HepG2 (cell line): ENCODE results near the gene EFCAB14. TPM values are rescaled to one million over a fixed set of nuclear protein-coding genes. Genes with fewer than 3 reads are reported as not detected.
"Not testable (repeated sequence)": the region's sequence is repeated elsewhere in the genome, so short reads cannot be mapped to it uniquely, and the experiment has no call there.

ENCODE experiments used
- ATAC-seq: fragments of 200-7000 bp; cut with Tn5 transposase; 3 replicates; pipeline ENCODE4 v1.9.1; 2020; ENCODE audit warnings: mild to moderate bottlenecking, moderate library complexity
- BruUV-seq: library from RNA; stranded (reverse); fragments of 400-500 nt; replicated peaks from 2 replicates; lab custom pipeline; 2021; lab: Mats Ljungman, UMichigan
- CTCF ChIA-PET: fragments of 300-600 bp; formaldehyde crosslinking; extraction: SDS; loops from one replicate; lab custom pipeline; 2021; ENCODE audit warnings: low total read pairs, inconsistent platforms, low intra/inter-chr PET ratio; lab: Yijun Ruan, JAX
- POLR2A ChIA-PET: fragments of 350-600 bp; sonication (Branson Sonifier 250); formaldehyde crosslinking; loops from one replicate; lab custom pipeline; 2020; ENCODE audit warnings: antibody characterized with exemption, inconsistent platforms; lab: Yijun Ruan, JAX
- DNase-seq: peaks from one replicate; pipeline ENCODE4 v3.0.0-alpha.2; 2015; ENCODE audit warnings: low spot score
- FAIRE-seq: peaks from 3 replicates; lab custom pipeline; 2011; peaks lifted over from hg19 to GRCh38; lab: Jason Lieb, UNC
- H2AFZ ChIP-seq: one replicate; pipeline ENCODE4 v1.6.1; 2011; ENCODE audit warnings: low read length, inconsistent platforms
- H3K27ac ChIP-seq: fragments of 300-600 bp; 3 replicates; pipeline ENCODE4 v1.8.0; 2011; ENCODE audit warnings: mixed run types, mild to moderate bottlenecking, mixed read lengths, low read length, inconsistent platforms; ENCODE audit not compliant: insufficient read depth; ENCODE audit errors: extremely low read length
- H3K27me3 ChIP-seq, 2 experiments: fragments of 200-600 bp in 1 of 2; 2 replicates in 1 of 2; 3 replicates in 1 of 2; pipeline versions ENCODE4 v1.6.0 to v1.8.0; 2011; ENCODE audit warnings: low read length in 2 of 2, mild to moderate bottlenecking in 2 of 2, moderate library complexity in 2 of 2, inconsistent platforms in 1 of 2; ENCODE audit not compliant: insufficient read depth in 2 of 2, control insufficient read depth in 1 of 2
- H3K36me3 ChIP-seq, 2 experiments: fragments of 200-600 bp in 1 of 2; replicated peaks in 1 of 2; 2 replicates in 1 of 2; 3 replicates in 1 of 2; pipeline versions ENCODE4 v1.5.1 to v1.8.0; 2011; ENCODE audit warnings: low read length in 2 of 2, inconsistent platforms in 1 of 2; ENCODE audit not compliant: insufficient read depth in 2 of 2, control insufficient read depth in 1 of 2
- H3K4me1 ChIP-seq: 2 replicates; pipeline ENCODE4 v1.5.1; 2012; ENCODE audit warnings: low read length, inconsistent platforms; ENCODE audit not compliant: insufficient read depth
- H3K4me2 ChIP-seq: 2 replicates; pipeline ENCODE4 v1.6.0; 2011; ENCODE audit warnings: low read depth, low read length, inconsistent platforms
- H3K4me3 ChIP-seq, 3 experiments: fragments of 200-600 bp in 1 of 3; sonication (generic), shearing (Covaris generic) in 1 of 3; replicated peaks in 1 of 3; 2 replicates each; pipeline ENCODE4 v1.5.1; 2011 to 2016; ENCODE audit warnings: low read length in 3 of 3, inconsistent platforms in 2 of 3, low read depth in 2 of 3, mild to moderate bottlenecking in 2 of 3, control low read depth in 1 of 3, mixed read lengths in 1 of 3; ENCODE audit not compliant: insufficient read depth in 1 of 3
- H3K79me2 ChIP-seq: one replicate; pipeline ENCODE4 v1.6.1; 2011; ENCODE audit warnings: low read length, inconsistent platforms; ENCODE audit not compliant: insufficient read depth
- H3K9ac ChIP-seq: 2 replicates; pipeline ENCODE4 v1.6.0; 2011; ENCODE audit warnings: mild to moderate bottlenecking, low read depth, low read length, inconsistent platforms; ENCODE audit not compliant: insufficient read depth
- H3K9me3 ChIP-seq: 2 replicates; pipeline ENCODE4 v1.5.1; 2012; ENCODE audit warnings: mild to moderate bottlenecking, low read length
- H4K20me1 ChIP-seq: 2 replicates; pipeline ENCODE4 v1.6.0; 2011; ENCODE audit warnings: inconsistent platforms, mild to moderate bottlenecking, low read length, moderate library complexity; ENCODE audit not compliant: insufficient read depth
- FOXO4 ChIP-seq: sonication (generic); formaldehyde crosslinking; conservative IDR thresholded peaks from 2 replicates; pipeline ENCODE4 v1.8.1; 2023; ENCODE audit warnings: missing genetic modification reagents
- KDM6A ChIP-seq: IDR thresholded peaks from 2 replicates; pipeline ENCODE4 v1.6.1; 2016; ENCODE audit warnings: low read depth
- PHB2 ChIP-seq: fragments of 450-650 bp; IDR thresholded peaks from 2 replicates; pipeline ENCODE4 v1.6.1; 2018; ENCODE audit not compliant: partially characterized antibody
- ZBTB1 ChIP-seq: sonication (generic); formaldehyde crosslinking; IDR thresholded peaks from 2 replicates; pipeline ENCODE4 v1.4.0; 2020; ENCODE audit warnings: missing genetic modification reagents, borderline replicate concordance
- ZNF7 ChIP-seq: IDR thresholded peaks from 2 replicates; pipeline ENCODE4 v1.6.1; 2016; ENCODE audit warnings: missing biosample characterization, missing genetic modification reagents
- WGBS: methylation state at CpG from one replicate; pipeline ENCODE4 v1.1.6; 2017; ENCODE audit warnings: low lambda C conversion rate; 5-methylcytosine and 5-hydroxymethylcytosine counted together
- in situ Hi-C: cut with HindIII; loops from 2 replicates; pipeline ENCODE4 v1.10.0; 2017; ENCODE audit warnings: low pct_unique_long_range_greater_than_20kb; ENCODE audit not compliant: extremely low pct_ligation_motif_present
- intact Hi-C: fragments of 100-400 bp; cut with micrococcal nuclease; formaldehyde crosslinking; loops from one replicate; pipeline ENCODE4 v1.10.0; 2022; ENCODE audit not compliant: unreplicated experiment
- polyA plus RNA-seq, 8 experiments: library from polyadenylated mRNA; depleted of rRNA in 3 of 8; stranded (reverse) in 7 of 8; unstranded in 1 of 8; fragments of >200 nt; fragmentation: Illumina TruSeq in 4 of 8; extraction: Trizol in 4 of 8; gene quantifications; 2 replicates each; pipeline versions ENCODE4 v1.2.1 to v1.2.3, GENCODE V29; 2011 to 2016; ENCODE audit warnings: low read depth in 4 of 8, missing spikeins in 1 of 8, mixed read lengths in 1 of 8; ENCODE audit not compliant: insufficient read depth in 1 of 8
- total RNA-seq, 5 experiments: library from RNA; depleted of rRNA; stranded (reverse); fragments of >200 nt; fragmentation: Illumina TruSeq; extraction: Trizol; gene quantifications; 2 replicates each; pipeline ENCODE4 v1.2.3, GENCODE V29; 2016; ENCODE audit warnings: low read depth in 1 of 5

EFCAB14 gene
- total and polyA plus RNA-seq, 2 of the 13 experiments (the other 11 are each of a cell fraction or from before 2014, with no cell fraction given) = 13.4 to 17.9 TPM

- TF ChIP-seq FOXO4 (CRISPR knock-in tag) (no peak), PHB2 (no peak), ZNF7 (CRISPR knock-in tag) (no peak), ZBTB1 (CRISPR knock-in tag) (no peak), KDM6A (CRISPR knock-in tag) (no peak)
Measured at GRCh38 chr1:46697053-46697452, 21.9 kb downstream of the EFCAB14 start (continued).

- H3K36me3 ChIP-seq = peaks cover 9 to 56% of the 10 kb centered on the region in 2 experiments
- DNase-seq, POLR2A ChIA-PET, ATAC-seq, H3K4me3 ChIP-seq, CTCF ChIA-PET, H4K20me1 ChIP-seq, H3K27ac ChIP-seq, H3K4me2 ChIP-seq, H3K9ac ChIP-seq, BruUV-seq, H3K27me3 ChIP-seq, H3K9me3 ChIP-seq, H2AFZ ChIP-seq, FAIRE-seq, in situ Hi-C loops, intact Hi-C loops, H3K79me2 ChIP-seq: not testable (repeated sequence)
- 100% methylated on average over 4 of the region's 4 CpGs for WGBS
- 0 out of 2 replicates have a peak, but pooled peaks cover 11% of the 10 kb centered on the region for H3K4me1 ChIP-seq
Measured at GRCh38 chr1:46694676-46695075, 24.2 kb downstream of the EFCAB14 start.
